ENCODE data around the gene AKR1B1.

DNA sequence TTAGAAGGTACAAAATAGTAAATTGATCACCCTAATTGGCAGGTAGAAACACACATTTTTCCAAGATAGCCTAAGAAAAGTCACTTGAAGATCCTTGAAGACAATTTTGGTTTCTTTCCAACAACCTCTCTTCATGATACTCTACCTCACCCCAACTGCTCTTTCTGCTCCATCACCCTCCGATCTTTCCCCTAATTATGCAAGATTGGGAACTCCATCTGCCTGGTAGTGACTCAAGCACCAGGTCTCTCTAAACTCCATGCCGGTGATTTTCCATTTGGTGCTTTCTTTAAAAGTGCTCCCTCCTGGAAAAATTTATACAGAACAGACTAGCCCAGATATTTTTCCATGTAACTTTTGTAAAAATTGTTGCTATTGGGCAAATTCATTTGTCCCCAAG lies 1.1 kb upstream of the AKR1B1 start:
- TF ChIP-seq CTCF (IDR thresholded peaks at IDR 0.05; ENCODE audit: low read length) (no peak), EZH2 (IDR thresholded peaks at IDR 0.05; ENCODE audit: borderline replicate concordance, low read length) (no peak)
